ENCODE results near the gene CHN2.

CHN2 gene

DNA sequence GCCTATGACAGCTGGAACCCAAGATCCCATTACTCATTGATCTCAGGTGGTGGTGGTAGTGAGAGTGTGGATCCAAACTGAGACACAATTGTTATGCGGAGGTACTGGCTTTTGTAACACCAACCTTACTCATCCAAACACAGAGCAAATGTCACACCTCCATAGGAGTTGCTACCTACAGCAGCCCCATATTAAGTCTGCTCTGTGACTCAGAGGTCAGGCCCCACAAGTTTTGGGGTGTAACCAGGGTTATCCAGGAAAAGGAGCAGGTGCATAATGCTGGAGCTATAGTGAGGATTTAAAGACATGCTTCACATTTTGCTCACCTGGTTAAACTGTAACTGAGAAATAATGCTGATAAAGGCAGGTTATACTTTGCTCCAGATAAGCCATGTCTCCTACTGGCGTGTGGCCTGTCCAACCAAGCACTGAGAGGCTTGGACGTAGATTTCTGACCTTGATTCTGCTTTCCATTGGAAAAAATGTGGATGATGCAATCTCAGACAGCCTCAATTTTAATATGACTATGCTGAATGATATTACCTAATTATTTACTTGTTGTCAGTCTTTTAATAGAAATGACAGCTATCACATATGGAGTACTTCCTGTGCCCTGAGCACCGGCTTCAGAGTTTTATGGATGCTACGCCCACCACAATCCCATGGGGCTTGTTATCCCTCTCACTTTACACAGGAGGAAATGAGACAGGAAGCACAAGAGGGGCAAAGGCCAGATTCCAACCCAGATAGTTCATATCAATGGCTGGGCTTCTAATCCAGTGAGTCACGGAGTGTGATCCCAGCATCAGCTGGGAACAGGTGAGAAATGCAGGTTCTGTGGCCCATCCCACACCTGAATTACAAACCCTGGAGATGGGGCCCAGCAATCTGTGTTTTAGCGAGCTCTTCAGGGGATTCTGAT is 181.3 kb downstream of the CHN2 start:
- CTCF ChIA-PET: no interaction called here
- POLR2A ChIA-PET: no interaction called here
- TF ChIP-seq ELF4 (IDR thresholded peaks at IDR 0.05) (no peak), SP1 (IDR thresholded peaks at IDR 0.05) (no peak), LEF1 (IDR thresholded peaks at IDR 0.05; ENCODE audit: borderline replicate concordance) (no peak)
- DNase-seq (ENCODE audit: extremely low spot score): no peak

DNA sequence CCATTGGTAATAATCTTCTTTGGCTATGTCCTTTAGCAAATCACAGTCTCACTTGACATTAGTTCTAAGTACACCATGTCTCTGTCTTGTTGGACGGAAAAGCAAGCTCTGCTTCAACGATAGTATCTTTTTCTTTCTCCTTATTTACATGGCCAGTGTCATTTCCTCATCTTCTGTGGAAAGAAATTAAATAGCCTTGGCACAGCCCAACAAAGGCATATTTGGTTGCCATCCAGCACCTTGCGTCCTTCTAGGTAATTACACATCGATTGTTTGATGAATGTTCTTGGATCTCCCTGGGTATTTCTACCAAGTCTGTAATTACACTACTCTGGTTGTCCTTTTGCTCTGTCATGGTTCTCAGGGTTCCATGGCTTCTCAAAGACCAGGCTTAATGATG is 183.1 kb downstream of the CHN2 start:
- no peak for TF ChIP-seq ARNT (IDR thresholded peaks at IDR 0.05)
- no peak for TF ChIP-seq TARDBP (IDR thresholded peaks at IDR 0.05)
- TF ChIP-seq FOXM1 (IDR thresholded peaks at IDR 0.05; ENCODE audit: borderline replicate concordance): no peak
- no peak for TF ChIP-seq NFRKB (IDR thresholded peaks at IDR 0.05)
- TF ChIP-seq BHLHE40 (IDR thresholded peaks at IDR 0.05; ENCODE audit: borderline replicate concordance): no peak
- TF ChIP-seq SP1 (IDR thresholded peaks at IDR 0.05): no peak
- TF ChIP-seq SUZ12 (IDR thresholded peaks at IDR 0.05): no peak
- TF ChIP-seq, protein P1, sequence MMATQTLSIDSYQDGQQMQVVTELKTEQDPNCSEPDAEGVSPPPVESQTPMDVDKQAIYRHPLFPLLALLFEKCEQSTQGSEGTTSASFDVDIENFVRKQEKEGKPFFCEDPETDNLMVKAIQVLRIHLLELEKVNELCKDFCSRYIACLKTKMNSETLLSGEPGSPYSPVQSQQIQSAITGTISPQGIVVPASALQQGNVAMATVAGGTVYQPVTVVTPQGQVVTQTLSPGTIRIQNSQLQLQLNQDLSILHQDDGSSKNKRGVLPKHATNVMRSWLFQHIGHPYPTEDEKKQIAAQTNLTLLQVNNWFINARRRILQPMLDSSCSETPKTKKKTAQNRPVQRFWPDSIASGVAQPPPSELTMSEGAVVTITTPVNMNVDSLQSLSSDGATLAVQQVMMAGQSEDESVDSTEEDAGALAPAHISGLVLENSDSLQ (IDR thresholded peaks at IDR 0.05): no peak
- no peak for TF ChIP-seq LEF1 (IDR thresholded peaks at IDR 0.05; ENCODE audit: borderline replicate concordance)
- no peak for TF ChIP-seq ZNF384 (IDR thresholded peaks at IDR 0.05)
- TF ChIP-seq HDGF (IDR thresholded peaks at IDR 0.05; ENCODE audit: borderline replicate concordance): no peak
- TF ChIP-seq L3MBTL2 (conservative IDR thresholded peaks at IDR 0.05): no peak
- TF ChIP-seq FOXK2 (IDR thresholded peaks at IDR 0.05): no peak
- TF ChIP-seq FOXA1 (IDR thresholded peaks at IDR 0.05): no peak
- TF ChIP-seq CTBP1 (IDR thresholded peaks at IDR 0.05; ENCODE audit: borderline replicate concordance): no peak
- no peak for TF ChIP-seq ELF4 (IDR thresholded peaks at IDR 0.05)
- POLR2A ChIA-PET: no interaction called here
- DNase-seq (ENCODE audit: extremely low spot score): no peak
- CTCF ChIA-PET: no interaction called here

GRCh38 chr7:29379551-29379950 is 185.0 kb downstream of the CHN2 start:
- no peak for DNase-seq (ENCODE audit: extremely low spot score)
- TF ChIP-seq HDGF (IDR thresholded peaks at IDR 0.05; ENCODE audit: borderline replicate concordance) (no peak), ARNT (IDR thresholded peaks at IDR 0.05) (no peak)
- TF ChIP-seq, protein P1 (IDR thresholded peaks at IDR 0.05): no peak
- POLR2A ChIA-PET: no interaction called here
- CTCF ChIA-PET: no interaction called here

DNA sequence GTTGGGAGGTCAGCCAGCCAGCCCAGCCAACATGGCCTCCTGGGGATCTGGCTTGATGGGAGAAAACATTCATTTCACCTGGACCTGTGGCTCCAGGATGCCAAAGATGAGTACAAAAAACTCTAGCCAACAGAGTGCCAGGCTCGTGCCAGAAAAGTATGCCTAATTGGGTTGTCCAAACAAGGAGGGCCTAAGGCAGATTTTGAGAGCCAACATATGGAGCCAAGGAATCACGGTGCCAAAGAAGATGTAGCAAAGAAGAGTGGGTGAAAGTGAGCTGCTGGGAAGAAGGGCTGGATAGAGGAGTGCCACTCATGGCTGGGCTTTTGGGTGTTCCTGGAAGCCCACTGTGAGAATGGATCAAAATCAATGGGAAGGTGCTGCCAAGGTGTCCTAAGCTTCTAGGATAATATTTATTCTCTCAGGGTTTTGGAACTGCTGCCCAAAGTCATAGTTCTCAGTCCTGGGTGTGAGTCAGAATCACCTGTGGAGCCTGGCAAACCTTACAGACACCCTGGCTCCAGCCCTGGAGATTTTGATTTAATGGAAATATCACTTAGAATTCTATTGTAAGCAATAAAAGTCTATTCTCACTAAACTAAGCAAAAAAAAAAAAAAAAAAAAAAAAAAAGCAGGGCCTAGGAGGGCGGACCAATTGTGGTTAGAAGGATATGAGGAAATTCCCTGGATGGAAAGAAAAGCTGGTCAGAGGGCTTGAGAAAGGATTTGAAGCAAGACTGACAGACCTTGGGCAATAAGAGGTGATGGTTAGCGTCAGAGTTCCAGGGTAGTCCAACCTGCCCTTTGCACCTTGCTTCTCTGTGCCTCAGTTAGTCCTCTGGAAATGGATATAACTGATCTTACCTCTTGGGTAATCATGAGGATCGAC is 186.9 kb downstream of the CHN2 start:
- CTCF ChIA-PET: no interaction called here
- DNase-seq (ENCODE audit: extremely low spot score): no peak

GRCh38 chr7:29384277-29384676 is 189.7 kb downstream of the CHN2 start:
- ChIA-PET POLR2A (no interaction called here), CTCF (no interaction called here)
- DNase-seq (ENCODE audit: extremely low spot score): no peak
- no peak for TF ChIP-seq BHLHE40 (IDR thresholded peaks at IDR 0.05; ENCODE audit: borderline replicate concordance)
- TF ChIP-seq, protein P1 (IDR thresholded peaks at IDR 0.05): no peak
- no peak for TF ChIP-seq L3MBTL2 (conservative IDR thresholded peaks at IDR 0.05)
- no peak for TF ChIP-seq ELF4 (IDR thresholded peaks at IDR 0.05)
- TF ChIP-seq ARNT (IDR thresholded peaks at IDR 0.05): no peak
- no peak for TF ChIP-seq CTBP1 (IDR thresholded peaks at IDR 0.05; ENCODE audit: borderline replicate concordance)

More for the DNA sequence above, 186.9 kb downstream of the CHN2 start:
- TF ChIP-seq FOXA1 (IDR thresholded peaks at IDR 0.05) (no peak), ZNF384 (IDR thresholded peaks at IDR 0.05) (peak; percentile 40; the same call in 1 of the 2 replicates), CTBP1 (IDR thresholded peaks at IDR 0.05; ENCODE audit: borderline replicate concordance) (no peak), HDGF (IDR thresholded peaks at IDR 0.05; ENCODE audit: borderline replicate concordance) (no peak)
- POLR2A ChIA-PET: no interaction called here

- CTCF ChIA-PET: no interaction called here
- TF ChIP-seq SP1 (IDR thresholded peaks at IDR 0.05) (no peak), TARDBP (IDR thresholded peaks at IDR 0.05) (no peak), SUZ12 (IDR thresholded peaks at IDR 0.05) (no peak), BHLHE40 (IDR thresholded peaks at IDR 0.05; ENCODE audit: borderline replicate concordance) (no peak)
- POLR2A ChIA-PET: no interaction called here
- DNase-seq (ENCODE audit: extremely low spot score): no peak
These were observed 190.7 kb downstream of the CHN2 start for GRCh38 chr7:29385214-29385814.
